Endothelial cell of umbilical vein (primary cell): Measurements from ENCODE around the gene MUC3A. TPM values are rescaled to one million over a fixed set of nuclear protein-coding genes. Genes with fewer than 3 reads are reported as not detected.

Experiments used
- BruUV-seq: library from RNA; stranded (reverse); fragments of 400-500 nt; replicated peaks from 2 replicates; lab custom pipeline; 2021; lab: Mats Ljungman, UMichigan
- CTCF ChIA-PET: fragments of 300-600, 350-600 bp; sonication (Branson Sonifier 250); formaldehyde crosslinking; loops from one replicate; lab custom pipeline; 2021; ENCODE audit warnings: antibody characterized with exemption, inconsistent platforms; lab: Charles Lee
- POLR2A ChIA-PET: fragments of 300-600, 350-600 bp; sonication (Branson Sonifier 250); formaldehyde crosslinking; loops from one replicate; lab custom pipeline; 2021; ENCODE audit warnings: antibody characterized with exemption, inconsistent platforms; lab: Charles Lee
- DNase-seq: peaks from one replicate; pipeline ENCODE4 v3.0.0-alpha.2; 2011; ENCODE audit warnings: low read depth, low spot score
- FAIRE-seq: peaks from 2 replicates; lab custom pipeline; 2011; peaks lifted over from hg19 to GRCh38; lab: Jason Lieb, UNC
- H2AFZ ChIP-seq: 2 replicates; pipeline ENCODE4 v1.6.0; 2012; ENCODE audit warnings: low read depth, low read length, control low read depth, inconsistent platforms
- H3K27ac ChIP-seq: 2 replicates; pipeline ENCODE4 v1.5.1; 2011; ENCODE audit warnings: low read depth, mild to moderate bottlenecking, control low read depth, low read length, moderate library complexity; ENCODE audit not compliant: insufficient read depth
- H3K27me3 ChIP-seq, 2 experiments: 2 replicates each; pipeline versions ENCODE4 v1.6.0 to v1.6.1; 2011; ENCODE audit warnings: low read length in 2 of 2, mixed read lengths in 1 of 2; ENCODE audit not compliant: control insufficient read depth in 2 of 2, insufficient read depth in 2 of 2
- H3K36me3 ChIP-seq, 2 experiments: 2 replicates in 1 of 2; 3 replicates in 1 of 2; pipeline ENCODE4 v1.5.1; 2011; ENCODE audit warnings: low read length in 2 of 2, mild to moderate bottlenecking in 1 of 2, moderate library complexity in 1 of 2; ENCODE audit not compliant: control insufficient read depth in 2 of 2, insufficient read depth in 2 of 2; ENCODE audit errors: extremely low read depth in 1 of 2
- H3K4me1 ChIP-seq: 3 replicates; pipeline ENCODE4 v1.5.1; 2011; ENCODE audit warnings: mild to moderate bottlenecking, low read length; ENCODE audit not compliant: control insufficient read depth, insufficient read depth; ENCODE audit errors: extremely low read depth
- H3K4me2 ChIP-seq: 2 replicates; pipeline ENCODE4 v1.6.1; 2011; ENCODE audit warnings: low read length, control low read depth, mixed read lengths; ENCODE audit not compliant: insufficient read depth
- H3K4me3 ChIP-seq, 3 experiments: fragments of 200-600 bp in 1 of 3; sonication (generic), shearing (Covaris generic) in 1 of 3; replicated peaks in 1 of 3; 2 replicates each; pipeline ENCODE4 v1.5.1; 2011 to 2016; ENCODE audit warnings: control low read depth in 3 of 3, low read length in 3 of 3, mild to moderate bottlenecking in 2 of 3, inconsistent platforms in 1 of 3, low read depth in 1 of 3, moderate library complexity in 1 of 3; ENCODE audit not compliant: insufficient read depth in 1 of 3
- H3K79me2 ChIP-seq: 2 replicates; pipeline ENCODE4 v1.6.0; 2012; ENCODE audit warnings: low read length, inconsistent platforms; ENCODE audit not compliant: control insufficient read depth, insufficient read depth
- H3K9ac ChIP-seq: replicated peaks from 2 replicates; pipeline ENCODE3; 2011; ENCODE audit warnings: low read length, control low read depth; ENCODE audit not compliant: insufficient read depth; ENCODE audit errors: extremely low read depth
- H3K9me1 ChIP-seq: replicated peaks from 3 replicates; pipeline ENCODE4 v1.6.0; 2011; ENCODE audit warnings: mild to moderate bottlenecking, low read length; ENCODE audit not compliant: control insufficient read depth, insufficient read depth; ENCODE audit errors: extremely low read depth
- H3K9me3 ChIP-seq: replicated peaks from 2 replicates; pipeline ENCODE4 v1.5.1; 2012; ENCODE audit warnings: low read length, inconsistent platforms; ENCODE audit not compliant: control insufficient read depth, insufficient read depth
- H4K20me1 ChIP-seq: replicated peaks from 2 replicates; pipeline ENCODE3; 2011; ENCODE audit warnings: mild to moderate bottlenecking, low read length; ENCODE audit not compliant: control insufficient read depth, insufficient read depth; ENCODE audit errors: extremely low read depth
- EZH2 ChIP-seq: IDR thresholded peaks from 2 replicates; pipeline ENCODE4 v1.6.1; 2012; ENCODE audit warnings: borderline replicate concordance, low read depth, mild to moderate bottlenecking, moderate library complexity, low read length, inconsistent platforms; ENCODE audit not compliant: severe bottlenecking
- FOS ChIP-seq: IDR thresholded peaks from 2 replicates; pipeline ENCODE4 v1.6.1; 2011; ENCODE audit warnings: mild to moderate bottlenecking, low read length, moderate library complexity, borderline replicate concordance; ENCODE audit not compliant: insufficient read depth
- GATA2 ChIP-seq: IDR thresholded peaks from 2 replicates; pipeline ENCODE4 v1.7.0; 2011; ENCODE audit warnings: low read depth, mild to moderate bottlenecking, moderate library complexity, mixed read lengths, low read length; ENCODE audit not compliant: insufficient read length, insufficient read depth
- JUN ChIP-seq: IDR thresholded peaks from 2 replicates; pipeline ENCODE4 v1.6.1; 2011; ENCODE audit warnings: borderline replicate concordance, low read depth; ENCODE audit not compliant: insufficient read length, insufficient read depth
- MYC ChIP-seq: IDR thresholded peaks from one replicate; pipeline ENCODE4 v1.6.1; 2011; ENCODE audit warnings: mild to moderate bottlenecking, low read depth, low read length
- POLR2A ChIP-seq: IDR thresholded peaks from 2 replicates; pipeline ENCODE4 v1.6.1; 2012; ENCODE audit warnings: low read depth, mild to moderate bottlenecking, control low read depth, low read length
- POLR2AphosphoS5 ChIP-seq: IDR thresholded peaks from 2 replicates; pipeline ENCODE4 v1.6.1; 2012; ENCODE audit warnings: low read depth, mild to moderate bottlenecking, control low read depth, low read length, moderate library complexity; ENCODE audit not compliant: insufficient read depth
- dilution Hi-C: fragments of 300-500 bp; cut with MboI; formaldehyde crosslinking; loops from one replicate; pipeline ENCODE4 v1.15.0; 2019; ENCODE audit warnings: low sequenced_read_pairs; ENCODE audit not compliant: extremely low pct_ligation_motif_present
- intact Hi-C: fragments of 100-400 bp; cut with micrococcal nuclease; formaldehyde crosslinking; loops from one replicate; pipeline ENCODE4 v1.10.0; 2022
- polyA plus RNA-seq, 4 experiments: library from polyadenylated mRNA; depleted of rRNA in 3 of 4; stranded (reverse) in 3 of 4; unstranded in 1 of 4; fragments of >200 nt; gene quantifications; 2 replicates each; pipeline versions ENCODE4 v1.2.1 to v1.2.3, GENCODE V29; 2011 to 2012; ENCODE audit warnings: missing spikeins in 1 of 4
- total RNA-seq: library from RNA; stranded (reverse); gene quantifications from 2 replicates; pipeline ENCODE4 v1.2.3, GENCODE V29; 2021
- TF ChIP-seq, protein P1 (sequence below): IDR thresholded peaks from 2 replicates; pipeline ENCODE4 v1.6.1; 2011; ENCODE audit not compliant: insufficient read depth, insufficient read length
- TF ChIP-seq, protein P2 (sequence below), 2 donors: IDR thresholded peaks; 1 replicate in 1 of 2; 2 replicates in 1 of 2; pipeline ENCODE4 v1.5.1; 2011; ENCODE audit warnings: low read length in 2 of 2, mild to moderate bottlenecking in 2 of 2, moderate library complexity in 2 of 2, control low read depth in 1 of 2, inconsistent platforms in 1 of 2, low read depth in 1 of 2; ENCODE audit not compliant: insufficient read depth in 1 of 2; ENCODE audit errors: extremely low read depth in 1 of 2

The MUC3A gene
- total and polyA plus RNA-seq, 2 donors (not counting 3 experiments of a cell fraction or from before 2014, with no cell fraction given): not detected

DNA sequence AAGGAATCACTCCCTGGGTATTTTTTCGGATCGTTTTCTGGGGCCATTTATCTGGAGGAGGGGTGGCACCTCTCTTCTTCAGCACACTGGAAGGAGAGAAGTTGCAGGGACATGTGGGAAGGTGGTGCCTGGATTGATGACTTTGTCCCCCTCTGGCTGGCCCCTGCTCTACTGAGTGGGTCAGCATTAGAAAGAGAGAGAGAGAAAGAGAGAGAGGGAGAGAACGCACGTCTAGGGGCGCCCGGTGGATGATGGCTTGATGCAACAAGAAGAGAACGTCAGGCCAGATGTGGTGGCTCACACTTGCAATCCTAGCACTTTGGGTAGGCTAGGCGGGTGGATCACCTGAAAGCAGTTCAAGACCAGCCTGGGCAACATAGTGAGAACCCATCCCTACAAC, 14.5 kb downstream of the MUC3A start:
- dilution Hi-C loops: no loop called here
- Histone ChIP-seq H3K27ac (no peak overlapping the region), H2AFZ (no peak overlapping the region), H3K9me1 (no peaks in the 10 kb centered on the region), H3K4me2 (no peak overlapping the region), H3K79me2 (no peaks in the 10 kb centered on the region), H3K9me3 (no peaks in the 10 kb centered on the region), H3K4me3 (no peak overlapping the region), H3K27me3 (peaks cover 22 to 28% of the 10 kb centered on the region in 2 experiments), H3K4me1 (peaks cover 2% of the 10 kb centered on the region), H4K20me1 (no peaks in the 10 kb centered on the region), H3K36me3 (no peaks in the 10 kb centered on the region), H3K9ac (no peak overlapping the region)
- DNase-seq (no peak), FAIRE-seq (no peak)
- CTCF ChIA-PET: no interaction called here
- intact Hi-C loops: loop anchor here (10.0 kb wide), 1 partner anchor 51 kb away; no protein-coding TSS in a partner anchor
- BruUV-seq: no TSS peak
- POLR2A ChIA-PET: no interaction called here
- no peak for TF ChIP-seq MYC
- TF ChIP-seq EZH2: no peak

DNA sequence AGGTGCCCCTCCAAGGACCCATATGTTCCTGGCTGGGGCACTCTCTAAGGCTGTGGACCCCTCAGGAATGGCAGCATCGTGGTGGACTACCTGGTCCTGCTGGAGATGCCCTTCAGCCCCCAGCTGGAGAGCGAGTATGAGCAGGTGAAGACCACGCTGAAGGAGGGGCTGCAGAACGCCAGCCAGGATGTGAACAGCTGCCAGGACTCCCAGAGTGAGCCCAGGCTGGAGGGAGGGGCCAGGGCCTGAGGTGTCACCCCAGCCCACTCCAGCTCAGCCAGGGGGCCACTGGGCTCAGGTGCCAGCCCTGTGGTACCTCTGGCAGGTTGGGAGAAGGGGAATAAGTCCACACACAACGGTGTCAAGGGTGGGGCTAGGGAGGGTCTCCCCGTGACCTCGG, 15.3 kb downstream of the MUC3A start:
- dilution Hi-C loops (no loop called here), intact Hi-C loops (loop anchor here (5.0 to 10.0 kb wide), 2 partner anchors 50 to 72 kb away; no protein-coding TSS in a partner anchor)
- Histone ChIP-seq H3K27ac (no peak overlapping the region), H3K36me3 (no peaks in the 10 kb centered on the region), H3K27me3 (peaks cover 22 to 28% of the 10 kb centered on the region in 2 experiments), H3K4me3 (no peak overlapping the region), H3K9ac (no peak overlapping the region), H3K4me2 (no peak overlapping the region), H3K9me1 (no peaks in the 10 kb centered on the region), H3K4me1 (peaks cover 2% of the 10 kb centered on the region), H4K20me1 (no peaks in the 10 kb centered on the region), H3K9me3 (no peaks in the 10 kb centered on the region), H3K79me2 (no peaks in the 10 kb centered on the region), H2AFZ (no peak overlapping the region)
- FAIRE-seq (no peak), DNase-seq (no peak)
- TF ChIP-seq, protein P1, sequence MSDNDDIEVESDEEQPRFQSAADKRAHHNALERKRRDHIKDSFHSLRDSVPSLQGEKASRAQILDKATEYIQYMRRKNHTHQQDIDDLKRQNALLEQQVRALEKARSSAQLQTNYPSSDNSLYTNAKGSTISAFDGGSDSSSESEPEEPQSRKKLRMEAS: no peak
- no peak for TF ChIP-seq GATA2
- no peak for TF ChIP-seq JUN
- no peak for TF ChIP-seq POLR2AphosphoS5
- TF ChIP-seq, protein P2, sequence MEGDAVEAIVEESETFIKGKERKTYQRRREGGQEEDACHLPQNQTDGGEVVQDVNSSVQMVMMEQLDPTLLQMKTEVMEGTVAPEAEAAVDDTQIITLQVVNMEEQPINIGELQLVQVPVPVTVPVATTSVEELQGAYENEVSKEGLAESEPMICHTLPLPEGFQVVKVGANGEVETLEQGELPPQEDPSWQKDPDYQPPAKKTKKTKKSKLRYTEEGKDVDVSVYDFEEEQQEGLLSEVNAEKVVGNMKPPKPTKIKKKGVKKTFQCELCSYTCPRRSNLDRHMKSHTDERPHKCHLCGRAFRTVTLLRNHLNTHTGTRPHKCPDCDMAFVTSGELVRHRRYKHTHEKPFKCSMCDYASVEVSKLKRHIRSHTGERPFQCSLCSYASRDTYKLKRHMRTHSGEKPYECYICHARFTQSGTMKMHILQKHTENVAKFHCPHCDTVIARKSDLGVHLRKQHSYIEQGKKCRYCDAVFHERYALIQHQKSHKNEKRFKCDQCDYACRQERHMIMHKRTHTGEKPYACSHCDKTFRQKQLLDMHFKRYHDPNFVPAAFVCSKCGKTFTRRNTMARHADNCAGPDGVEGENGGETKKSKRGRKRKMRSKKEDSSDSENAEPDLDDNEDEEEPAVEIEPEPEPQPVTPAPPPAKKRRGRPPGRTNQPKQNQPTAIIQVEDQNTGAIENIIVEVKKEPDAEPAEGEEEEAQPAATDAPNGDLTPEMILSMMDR (IDR thresholded peaks at IDR 0.05; ENCODE audit: extremely low read depth in 1 of 2, insufficient read depth in 1 of 2, low read depth in 1 of 2, low read length in 2 of 2): no peak
- TF ChIP-seq FOS: no peak
- TF ChIP-seq MYC: no peak
- no peak for TF ChIP-seq POLR2A
- no peak for TF ChIP-seq EZH2
- no TSS peak for BruUV-seq
- POLR2A ChIA-PET: no interaction called here
- CTCF ChIA-PET: no interaction called here
